Measurements from ENCODE around the gene ADGRG6. TPM values are rescaled to one million over a fixed set of nuclear protein-coding genes. Genes with fewer than 3 reads are reported as not detected.

The ADGRG6 gene
- total RNA-seq, 4 donors from 2014 or later: 15.7 to 75.2 (median 19.2) TPM

- Histone ChIP-seq H3K4me1 (peaks cover 0 to 27% (median 7%) of the 10 kb centered on the region in 4 donors), H3K4me3 (no peak overlapping the region), H3K27ac (no peak overlapping the region), H3K9me3 (no peaks in the 10 kb centered on the region), H3K27me3 (no peaks in the 10 kb centered on the region), H3K36me3 (no peaks in the 10 kb centered on the region)
- TF ChIP-seq POLR2AphosphoS5 (IDR thresholded peaks at IDR 0.05) (no peak), EP300 (IDR thresholded peaks at IDR 0.05; ENCODE audit: low read depth) (no peak), POLR2A (IDR thresholded peaks at IDR 0.05) (no peak), CTCF (IDR thresholded peaks at IDR 0.05) (no peak)
- intact Hi-C loops (cut with DNase I; ENCODE audit: low total_unique reads): no loop called here
- in situ Hi-C loops (cut with MboI; ENCODE audit: low pct_ligation_motif_present in 1 of 4, low pct_unique_long_range_greater_than_20kb in 1 of 4, low sequenced_read_pairs in 3 of 4): no loop called here
- 67 to 78% methylated on average over 3 of the region's 3 CpGs for WGBS, 2 donors (ENCODE audit: low coverage in 1 of 2)
- no peak for DNase-seq
Measured at GRCh38 chr6:142321451-142321850, 19.6 kb downstream of the ADGRG6 start.

GRCh38 chr6:142322066-142322465 is 20.3 kb downstream of the ADGRG6 start:
- no peaks in the 10 kb centered on the region for H3K27me3 ChIP-seq
- H3K36me3 ChIP-seq: no peaks in the 10 kb centered on the region
- intact Hi-C loops (cut with DNase I; ENCODE audit: low total_unique reads): no loop called here
- H3K4me3 ChIP-seq: no peak overlapping the region
- no peak for DNase-seq
- WGBS, 2 donors (ENCODE audit: low coverage in 1 of 2): 76 to 94% methylated on average over 2 to 5 of the region's 5 CpGs
- no peak overlapping the region for H3K27ac ChIP-seq
- no peaks in the 10 kb centered on the region for H3K9me3 ChIP-seq
- in situ Hi-C loops (cut with MboI; ENCODE audit: low pct_ligation_motif_present in 1 of 4, low pct_unique_long_range_greater_than_20kb in 1 of 4, low sequenced_read_pairs in 3 of 4): no loop called here
- H3K4me1 ChIP-seq: peaks cover 0 to 27% (median 7%) of the 10 kb centered on the region in 4 donors
- TF ChIP-seq CTCF (IDR thresholded peaks at IDR 0.05) (no peak), EP300 (IDR thresholded peaks at IDR 0.05; ENCODE audit: low read depth) (no peak), POLR2A (IDR thresholded peaks at IDR 0.05) (no peak), POLR2AphosphoS5 (IDR thresholded peaks at IDR 0.05) (no peak)

- H3K4me1 ChIP-seq: peaks cover 0 to 27% (median 7%) of the 10 kb centered on the region in 4 donors
- peak overlapping the region in 3 of 4 donors; percentile 31 to 68 (median 37) for H3K27ac ChIP-seq
- no peaks in the 10 kb centered on the region for H3K27me3 ChIP-seq
- H3K4me3 ChIP-seq: no peak overlapping the region
- no peak for TF ChIP-seq CTCF (IDR thresholded peaks at IDR 0.05)
- TF ChIP-seq POLR2A (IDR thresholded peaks at IDR 0.05): no peak
- no peak for TF ChIP-seq POLR2AphosphoS5 (IDR thresholded peaks at IDR 0.05)
- no peak for TF ChIP-seq EP300 (IDR thresholded peaks at IDR 0.05; ENCODE audit: low read depth)
- no peaks in the 10 kb centered on the region for H3K9me3 ChIP-seq
- DNase-seq: no peak
- in situ Hi-C loops (cut with MboI; ENCODE audit: low pct_ligation_motif_present in 1 of 4, low pct_unique_long_range_greater_than_20kb in 1 of 4, low sequenced_read_pairs in 3 of 4): no loop called here
- no peaks in the 10 kb centered on the region for H3K36me3 ChIP-seq
- intact Hi-C loops (cut with DNase I; ENCODE audit: low total_unique reads): no loop called here
Measured at GRCh38 chr6:142322504-142323198, 20.8 kb downstream of the ADGRG6 start.

- no peak for DNase-seq
- TF ChIP-seq POLR2AphosphoS5 (IDR thresholded peaks at IDR 0.05): peak in 2 of 3 donors; percentile 34 to 49
- no peak for TF ChIP-seq EP300 (IDR thresholded peaks at IDR 0.05; ENCODE audit: low read depth)
- Histone ChIP-seq H3K36me3 (no peaks in the 10 kb centered on the region), H3K27me3 (no peaks in the 10 kb centered on the region), H3K9me3 (no peaks in the 10 kb centered on the region), H3K4me3 (no peak overlapping the region), H3K27ac (peak overlapping the region in 3 of 4 donors; percentile 31 to 68 (median 37)), H3K4me1 (peaks cover 0 to 27% (median 7%) of the 10 kb centered on the region in 4 donors)
- 52 to 61% methylated on average over 6 of the region's 6 CpGs for WGBS, 2 donors (ENCODE audit: low coverage in 1 of 2)
- intact Hi-C loops (cut with DNase I; ENCODE audit: low total_unique reads) (no loop called here), in situ Hi-C loops (cut with MboI; ENCODE audit: low pct_ligation_motif_present in 1 of 4, low pct_unique_long_range_greater_than_20kb in 1 of 4, low sequenced_read_pairs in 3 of 4) (no loop called here)
Measured at GRCh38 chr6:142323377-142323776, 21.6 kb downstream of the ADGRG6 start.
